Ishikawa (cell line): ENCODE results near the gene SBF2.

Experiments
- CEBPB ChIP-seq: IDR thresholded peaks from 2 replicates; pipeline ENCODE4 v1.6.1; 2012
- CREB1 ChIP-seq: IDR thresholded peaks from 2 replicates; pipeline ENCODE4 v1.6.1; 2012; ENCODE audit warnings: low read depth
- EGR1 ChIP-seq: IDR thresholded peaks from 2 replicates; pipeline ENCODE4 v1.6.1; 2012
- EP300 ChIP-seq: IDR thresholded peaks from 2 replicates; pipeline ENCODE4 v1.6.1; 2012; ENCODE audit warnings: borderline replicate concordance
- FOXM1 ChIP-seq: IDR thresholded peaks from 2 replicates; pipeline ENCODE4 v1.6.1; 2012; ENCODE audit warnings: low read depth, borderline replicate concordance
- NFIC ChIP-seq: IDR thresholded peaks from 2 replicates; pipeline ENCODE4 v1.6.1; 2012
- RAD21 ChIP-seq: IDR thresholded peaks from 2 replicates; pipeline ENCODE4 v1.6.1; 2012; ENCODE audit warnings: low read depth
- REST ChIP-seq: IDR thresholded peaks from 2 replicates; pipeline ENCODE4 v1.6.1; 2012; ENCODE audit warnings: low read depth, mild to moderate bottlenecking
- TAF1 ChIP-seq: IDR thresholded peaks from 2 replicates; pipeline ENCODE4 v1.6.1; 2012; ENCODE audit warnings: low read depth, mild to moderate bottlenecking
- TCF12 ChIP-seq: IDR thresholded peaks from 2 replicates; pipeline ENCODE4 v1.6.1; 2012; ENCODE audit warnings: low read depth
- TEAD4 ChIP-seq: IDR thresholded peaks from 2 replicates; pipeline ENCODE4 v1.6.1; 2012
- USF1 ChIP-seq: IDR thresholded peaks from 2 replicates; pipeline ENCODE4 v1.6.1; 2012
- YY1 ChIP-seq: IDR thresholded peaks from 2 replicates; pipeline ENCODE4 v1.6.1; 2012; ENCODE audit warnings: low read depth
- ZBTB7A ChIP-seq: IDR thresholded peaks from 2 replicates; pipeline ENCODE4 v1.6.1; 2012; ENCODE audit warnings: low read depth
- TF ChIP-seq, protein P1 (sequence below): IDR thresholded peaks from 2 replicates; pipeline ENCODE4 v1.6.1; 2012

Gene SBF2

GRCh38 chr11:9956483-9956882, 337.5 kb downstream of the SBF2 start:
- TF ChIP-seq NFIC (no peak), CEBPB (no peak), CREB1 (no peak), EP300 (no peak), RAD21 (no peak), ZBTB7A (no peak), REST (no peak), TAF1 (no peak), FOXM1 (no peak), EGR1 (no peak), YY1 (no peak), USF1 (no peak), TEAD4 (no peak), TCF12 (no peak)
- TF ChIP-seq, protein P1, sequence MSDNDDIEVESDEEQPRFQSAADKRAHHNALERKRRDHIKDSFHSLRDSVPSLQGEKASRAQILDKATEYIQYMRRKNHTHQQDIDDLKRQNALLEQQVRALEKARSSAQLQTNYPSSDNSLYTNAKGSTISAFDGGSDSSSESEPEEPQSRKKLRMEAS = no peak

DNA sequence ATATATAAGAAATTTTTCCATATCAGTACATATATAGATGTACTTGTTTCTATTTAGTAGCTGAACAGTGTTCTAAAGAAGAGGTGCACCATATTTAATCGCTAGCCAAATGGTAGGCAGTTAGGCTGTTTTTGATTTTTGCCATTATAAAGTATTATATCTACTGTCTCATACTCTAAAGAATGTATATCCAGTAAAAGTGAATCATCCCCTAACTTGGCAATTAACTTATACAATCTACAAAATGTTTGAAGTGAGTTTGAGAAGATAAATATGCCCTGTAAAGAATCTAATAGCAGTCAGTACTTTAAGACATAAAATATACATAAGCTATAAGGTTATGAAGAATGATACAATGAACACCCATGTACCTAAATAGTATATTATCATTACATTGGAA, 338.6 kb downstream of the SBF2 start:
- no peak for TF ChIP-seq USF1

GRCh38 chr11:9953994-9954626, 339.9 kb downstream of the SBF2 start:
- TF ChIP-seq YY1 (no peak), RAD21 (no peak), FOXM1 (no peak), CREB1 (no peak), EP300 (no peak), TEAD4 (no peak)
- TF ChIP-seq, protein P1 = no peak

DNA sequence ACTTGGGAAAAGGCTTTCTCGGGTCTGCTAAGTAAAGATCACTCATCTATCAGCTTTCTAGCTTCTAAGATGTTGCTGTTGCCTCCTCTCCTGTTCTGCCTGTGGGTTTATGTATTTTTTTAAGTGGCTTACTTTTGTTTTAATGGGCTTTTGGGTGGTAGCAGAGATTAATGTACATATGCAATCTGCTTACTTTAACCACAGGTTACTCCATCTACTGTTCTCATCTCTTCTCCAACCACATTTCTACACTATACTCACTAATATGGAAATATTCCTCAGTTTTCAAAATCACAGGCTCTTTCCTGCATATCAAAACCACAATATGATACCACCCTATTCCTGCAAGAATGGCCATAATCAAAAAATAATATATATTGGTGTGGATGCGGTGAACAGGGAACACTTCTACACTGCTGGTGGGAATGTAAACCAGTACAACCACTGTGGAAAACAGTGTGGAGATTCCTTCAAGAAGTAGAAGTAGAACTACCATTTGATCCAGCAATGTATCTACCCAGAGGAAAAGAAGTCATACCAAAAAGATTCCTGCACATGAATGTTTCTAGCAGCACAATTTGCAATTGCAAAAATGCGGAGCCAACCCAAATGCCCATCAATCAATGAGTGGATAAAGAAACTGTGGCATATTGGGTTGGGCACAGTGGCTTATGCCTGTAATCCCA, 341.4 kb downstream of the SBF2 start:
- TF ChIP-seq USF1 (no peak), TEAD4 (no peak), REST (no peak)

GRCh38 chr11:9951807-9952206, 342.2 kb downstream of the SBF2 start:
- no peak for TF ChIP-seq EP300
- no peak for TF ChIP-seq REST
- no peak for TF ChIP-seq FOXM1
- TF ChIP-seq EGR1 = no peak
- no peak for TF ChIP-seq CREB1
- TF ChIP-seq YY1 = no peak
- TF ChIP-seq RAD21 = no peak
- no peak for TF ChIP-seq TCF12
- TF ChIP-seq NFIC = no peak
- TF ChIP-seq, protein P1 = no peak
- no peak for TF ChIP-seq ZBTB7A
- TF ChIP-seq TEAD4 = no peak
- TF ChIP-seq CEBPB = no peak
- TF ChIP-seq USF1 = no peak
- no peak for TF ChIP-seq TAF1
